Lung (tissue), 12 donors: ENCODE measurements around the gene TMEM245. TPM values are rescaled to one million over a fixed set of nuclear protein-coding genes. Genes with fewer than 3 reads are reported as not detected.

Source experiments
- ATAC-seq: fragments of 200-7000 bp; cut with Tn5 transposase; one replicate; pipeline ENCODE4 v1.9.1; 2020; ENCODE audit warnings: moderate number of reproducible peaks; ENCODE audit not compliant: insufficient read depth, low FRiP score
- DNase-seq, 3 donors: peaks; one replicate each; pipeline ENCODE4 v3.0.0-alpha.2; 2013 to 2017
- H3K27ac ChIP-seq, 2 donors: one replicate each; pipeline ENCODE4 v1.5.1; 2013; ENCODE audit warnings: mild to moderate bottlenecking in 2 of 2, moderate library complexity in 2 of 2, control low read depth in 1 of 2, inconsistent platforms in 1 of 2, low read depth in 1 of 2, low read length in 1 of 2
- H3K27me3 ChIP-seq, 3 donors: one replicate each; pipeline ENCODE4 v1.5.1; 2013; ENCODE audit warnings: low read length in 2 of 3; ENCODE audit not compliant: control insufficient read depth in 3 of 3, insufficient read depth in 3 of 3
- H3K36me3 ChIP-seq, 4 donors: one replicate each; pipeline ENCODE4 v1.5.1; 2013; ENCODE audit warnings: low read length in 4 of 4, mild to moderate bottlenecking in 1 of 4, moderate library complexity in 1 of 4; ENCODE audit not compliant: control insufficient read depth in 4 of 4, insufficient read depth in 4 of 4
- H3K4me1 ChIP-seq, 5 donors: one replicate each; pipeline ENCODE4 v1.5.1; 2013; ENCODE audit warnings: low read length in 5 of 5, mild to moderate bottlenecking in 2 of 5, moderate library complexity in 1 of 5; ENCODE audit not compliant: control insufficient read depth in 5 of 5, insufficient read depth in 5 of 5
- H3K4me3 ChIP-seq: one replicate; pipeline ENCODE4 v1.5.1; 2013; ENCODE audit warnings: mild to moderate bottlenecking, control low read depth, moderate library complexity
- H3K9ac ChIP-seq, 2 donors: one replicate each; pipeline ENCODE4 v1.5.1; 2013; ENCODE audit warnings: low read length in 2 of 2, control low read depth in 1 of 2; ENCODE audit not compliant: insufficient read depth in 1 of 2
- H3K9me3 ChIP-seq, 4 donors: one replicate each; pipeline ENCODE4 v1.5.1; 2013; ENCODE audit warnings: low read length in 3 of 4, mild to moderate bottlenecking in 1 of 4, moderate library complexity in 1 of 4; ENCODE audit not compliant: control insufficient read depth in 4 of 4, insufficient read depth in 3 of 4
- CTCF ChIP-seq: IDR thresholded peaks from 2 replicates; pipeline ENCODE4 v1.5.1; 2012; ENCODE audit warnings: mild to moderate bottlenecking; ENCODE audit errors: control extremely low read depth, extremely low read depth
- WGBS, 2 donors: extraction: QIAGEN DNeasy Blood & Tissue Kit; methylation state at CpG; one replicate each; pipeline ENCODE4 v1.1.7; 2013; 5-methylcytosine and 5-hydroxymethylcytosine counted together
- polyA plus RNA-seq, 2 donors: library from polyadenylated mRNA; stranded (reverse); fragments of 200-250 nt; gene quantifications; one replicate each; pipeline ENCODE4 v1.2.1, GENCODE V29; 2013
- total RNA-seq, 2 donors: library from RNA; depleted of rRNA in 1 of 2; stranded (reverse); fragments of >200 nt in 1 of 2; gene quantifications; one replicate each; pipeline ENCODE4 v1.2.1, GENCODE V29; 2014 to 2021
- donor health status: control.
- donor health status: control.
- donor health status: Bipolar disorder and iron deficiency.
- donor health status: healthy.
- donor health status: DM: yes; HTN: yes; CAD: no.

The TMEM245 gene
- total and polyA plus RNA-seq, 4 donors: 15.0 to 137 (median 42.0) TPM

DNA sequence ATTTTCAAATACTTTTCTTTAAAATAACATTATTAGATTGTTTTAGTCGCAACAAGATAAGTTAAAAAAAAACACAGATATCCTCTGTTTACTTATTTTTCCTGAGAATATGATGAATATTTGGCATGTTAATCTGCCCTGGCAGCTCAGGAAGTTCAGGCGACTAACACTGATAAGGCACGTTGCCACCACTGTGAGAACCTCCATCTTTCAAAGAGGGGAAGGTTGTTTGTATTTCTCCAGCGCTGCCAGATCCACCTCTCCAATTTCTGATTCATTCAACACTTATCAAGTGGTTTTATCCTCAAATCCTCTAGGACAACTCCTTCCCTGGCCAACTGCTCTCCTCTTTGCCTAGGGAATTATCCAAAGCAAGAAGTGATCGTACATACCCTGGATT lies 128.3 kb downstream of the TMEM245 start:
- TF ChIP-seq CTCF: no peak
- Histone ChIP-seq H3K36me3 (peaks cover 0 to 16% (median 9%) of the 10 kb centered on the region in 4 donors), H3K4me3 (no peak overlapping the region), H3K27me3 (no peaks in the 10 kb centered on the region), H3K27ac (no peak overlapping the region), H3K4me1 (peaks cover 0 to 12% (median 3%) of the 10 kb centered on the region in 5 donors), H3K9me3 (no peaks in the 10 kb centered on the region), H3K9ac (no peak overlapping the region)
- WGBS, 2 donors: 43 to 67% methylated on average over 5 of the region's 5 CpGs
- DNase-seq: no peak
- no peak for ATAC-seq

DNA sequence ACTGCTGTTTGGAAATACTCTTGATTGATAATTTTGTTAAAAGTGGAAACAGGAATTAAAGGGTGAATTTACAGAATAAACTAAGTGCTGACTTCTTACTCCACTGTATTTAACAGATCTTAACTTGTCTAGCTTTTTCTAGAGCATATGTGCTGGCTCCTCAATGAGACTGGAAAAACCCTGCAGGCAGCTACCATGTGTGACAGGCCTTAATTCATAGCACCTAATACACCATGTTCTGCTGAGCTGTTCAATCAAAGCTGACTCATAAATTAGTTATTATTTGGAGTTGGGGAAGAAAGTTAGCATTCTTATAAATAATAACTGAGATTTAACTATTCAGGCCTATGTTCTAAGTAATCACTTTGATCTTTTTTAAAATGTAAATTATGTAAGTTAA lies 135.9 kb downstream of the TMEM245 start:
- ATAC-seq: no peak
- DNase-seq: no peak
- H3K27me3 ChIP-seq: no peaks in the 10 kb centered on the region
- no peaks in the 10 kb centered on the region for H3K9me3 ChIP-seq
- H3K4me1 ChIP-seq: no peaks in the 10 kb centered on the region
- TF ChIP-seq CTCF: no peak
- H3K36me3 ChIP-seq: peaks cover 4 to 19% (median 13%) of the 10 kb centered on the region in 4 donors
- no peak overlapping the region for H3K4me3 ChIP-seq
- no peak overlapping the region for H3K9ac ChIP-seq
- no peak overlapping the region for H3K27ac ChIP-seq

GRCh38 chr9:108980893-108981292 lies 138.9 kb downstream of the TMEM245 start:
- H3K9ac ChIP-seq: no peak overlapping the region
- H3K4me3 ChIP-seq: no peak overlapping the region
- DNase-seq (no peak), ATAC-seq (no peak)
- peaks cover 10 to 23% (median 17%) of the 10 kb centered on the region in 4 donors for H3K36me3 ChIP-seq
- TF ChIP-seq CTCF: no peak
- no peaks in the 10 kb centered on the region for H3K27me3 ChIP-seq
- H3K27ac ChIP-seq: no peak overlapping the region
- no peaks in the 10 kb centered on the region for H3K4me1 ChIP-seq
- 96 to 98% methylated on average over 2 of the region's 2 CpGs for WGBS, 2 donors
- no peaks in the 10 kb centered on the region for H3K9me3 ChIP-seq

- H3K9me3 ChIP-seq: no peaks in the 10 kb centered on the region
- WGBS, 2 donors: 34 to 41% methylated on average over 1 of the region's 1 CpG
- TF ChIP-seq CTCF: no peak
- no peak for ATAC-seq
- peaks cover 0 to 13% (median 6%) of the 10 kb centered on the region in 5 donors for H3K4me1 ChIP-seq
- no peak overlapping the region for H3K27ac ChIP-seq
- no peak overlapping the region for H3K9ac ChIP-seq
- H3K27me3 ChIP-seq: no peaks in the 10 kb centered on the region
- peak in 2 of 3 donors; percentile 11 to 50 for DNase-seq
- peaks cover 8 to 23% (median 16%) of the 10 kb centered on the region in 4 donors for H3K36me3 ChIP-seq
- H3K4me3 ChIP-seq: no peak overlapping the region
Measured at GRCh38 chr9:108978205-108978604, 141.5 kb downstream of the TMEM245 start.
